ENCODE measurements around the gene SLC7A14.

Gene SLC7A14

DNA sequence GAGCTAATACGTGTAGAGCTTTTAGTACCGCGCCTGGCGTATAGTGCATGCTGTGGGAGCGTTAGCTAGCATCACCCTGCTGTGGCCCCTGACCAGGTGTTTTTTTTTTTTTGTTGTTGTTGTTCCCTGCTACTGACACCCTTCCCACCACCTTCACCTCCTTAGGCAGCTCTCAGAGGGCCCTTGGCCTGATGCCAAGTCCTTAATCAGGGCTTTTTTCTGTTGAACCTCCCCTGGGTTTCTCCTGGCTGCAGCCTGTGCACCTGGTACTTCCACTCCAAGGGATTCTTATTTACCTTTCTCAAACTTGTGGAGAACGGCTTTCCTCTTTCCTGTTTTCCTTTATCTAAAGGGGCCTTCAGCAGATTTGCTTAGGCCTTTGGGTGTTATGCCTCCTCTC lies 53.3 kb downstream of the SLC7A14 start:
- DNase-seq: no peak

DNA sequence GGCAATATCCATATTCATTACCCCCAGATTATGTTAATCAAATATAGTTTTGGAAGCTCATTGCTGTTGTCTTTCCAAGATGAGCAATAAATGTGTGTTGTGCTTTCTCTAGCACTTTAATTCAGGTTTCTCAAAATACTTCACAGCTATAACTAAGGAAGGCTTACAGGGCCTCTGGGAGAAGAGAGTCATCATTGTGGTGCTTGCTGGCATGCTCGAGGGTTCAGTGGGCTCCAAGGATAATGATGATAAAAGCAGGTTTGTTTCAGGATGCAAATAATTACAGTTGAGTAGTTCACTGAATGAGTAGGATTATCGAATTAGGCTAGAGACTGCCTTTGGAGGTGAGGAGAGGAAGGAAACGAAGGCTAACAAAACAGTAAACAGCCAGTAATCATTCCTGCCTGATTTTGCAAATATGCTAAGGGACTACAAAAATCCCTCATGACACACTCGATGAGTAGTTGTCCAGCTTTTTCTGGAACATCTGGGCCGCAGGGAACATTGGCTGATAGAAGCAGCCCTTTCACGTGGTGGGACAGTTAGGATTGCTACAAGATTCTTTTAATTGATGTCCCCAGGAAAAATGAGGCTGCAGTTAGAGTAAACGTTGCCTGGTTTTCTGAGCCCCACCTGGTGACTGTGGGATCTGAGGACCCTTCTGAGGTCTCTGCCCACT lies 54.1 kb downstream of the SLC7A14 start:
- DNase-seq: no peak

DNA sequence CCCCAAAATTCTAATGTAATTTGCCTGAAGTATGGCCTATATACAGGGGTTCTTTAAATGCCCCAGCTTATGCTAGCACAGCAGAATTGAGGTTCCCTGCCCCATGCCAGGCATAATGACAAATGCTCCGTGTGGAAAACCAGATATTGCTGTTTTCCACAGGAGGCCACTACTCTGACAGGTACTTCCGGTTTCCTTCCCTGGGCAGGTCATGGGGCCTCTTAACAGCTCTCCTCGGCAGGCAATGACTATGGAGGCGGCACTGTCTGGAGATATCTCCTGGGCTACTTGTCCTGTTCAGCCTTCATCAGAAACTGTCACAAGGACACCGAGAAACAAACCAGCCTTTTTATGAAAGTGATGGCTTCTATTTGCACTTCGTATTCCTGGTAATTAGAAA lies 54.8 kb downstream of the SLC7A14 start:
- DNase-seq: no peak

DNA sequence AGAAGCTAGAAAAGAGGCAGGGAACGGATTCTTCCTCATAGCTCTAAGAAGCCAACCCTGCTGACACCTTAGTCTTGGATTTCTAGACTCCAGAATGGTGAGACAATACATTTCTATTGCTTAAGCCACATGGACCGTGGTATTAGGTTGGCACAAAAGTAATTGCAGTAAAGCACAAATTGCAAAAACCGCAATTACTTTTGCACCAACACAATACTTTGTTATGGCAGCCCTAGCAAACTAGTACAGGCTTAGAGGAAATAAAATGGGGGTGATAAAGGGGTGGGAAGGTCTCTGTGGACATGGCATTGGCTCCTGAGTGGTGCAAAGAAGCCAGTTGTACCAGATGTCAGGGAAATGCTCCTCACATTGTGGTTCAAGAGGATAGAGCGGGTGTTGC lies 56.0 kb downstream of the SLC7A14 start:
- DNase-seq: no peak

GRCh38 chr3:170529346-170529745 lies 56.5 kb downstream of the SLC7A14 start:
- DNase-seq: no peak

GRCh38 chr3:170528726-170529125 lies 57.1 kb downstream of the SLC7A14 start:
- no peak for DNase-seq

DNA sequence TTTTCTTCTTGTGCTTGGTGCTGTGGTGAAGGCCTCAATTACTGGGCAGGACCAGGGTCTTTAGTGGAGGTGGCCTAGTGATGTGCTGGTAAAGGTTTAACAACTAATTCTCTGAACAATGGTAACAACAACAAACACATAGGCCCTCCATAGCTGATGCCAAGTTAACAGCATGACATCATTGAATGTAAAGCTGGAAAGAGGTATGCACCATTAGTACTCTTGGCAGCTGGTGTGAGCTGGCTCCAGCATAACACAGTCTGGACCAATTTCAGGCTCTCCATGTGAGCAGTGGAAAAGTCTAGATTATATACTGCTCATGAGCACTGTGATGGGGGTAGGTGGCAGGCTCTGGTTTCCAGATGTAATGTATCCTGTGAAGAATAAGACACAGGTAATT lies 61.8 kb downstream of the SLC7A14 start:
- DNase-seq: no peak

DNA sequence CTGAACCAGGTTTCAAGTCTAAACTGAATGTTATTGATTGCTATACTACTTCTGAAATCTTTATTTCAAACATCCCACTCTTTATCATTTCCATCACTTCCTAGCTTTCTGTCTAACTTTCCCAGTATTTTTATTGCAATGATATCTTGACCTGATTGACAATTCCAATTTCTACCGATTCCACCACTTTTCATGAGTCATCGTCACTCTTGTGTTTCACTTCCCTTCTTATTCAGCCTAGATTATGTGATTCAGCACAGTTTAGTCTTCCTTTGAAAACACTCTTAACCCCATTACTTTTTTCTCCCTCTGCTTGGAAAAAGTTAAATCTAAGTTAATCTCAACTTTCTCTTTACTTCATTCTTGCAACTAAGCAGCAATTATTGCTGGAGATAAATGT lies 62.6 kb downstream of the SLC7A14 start:
- DNase-seq: peak; percentile 43

DNA sequence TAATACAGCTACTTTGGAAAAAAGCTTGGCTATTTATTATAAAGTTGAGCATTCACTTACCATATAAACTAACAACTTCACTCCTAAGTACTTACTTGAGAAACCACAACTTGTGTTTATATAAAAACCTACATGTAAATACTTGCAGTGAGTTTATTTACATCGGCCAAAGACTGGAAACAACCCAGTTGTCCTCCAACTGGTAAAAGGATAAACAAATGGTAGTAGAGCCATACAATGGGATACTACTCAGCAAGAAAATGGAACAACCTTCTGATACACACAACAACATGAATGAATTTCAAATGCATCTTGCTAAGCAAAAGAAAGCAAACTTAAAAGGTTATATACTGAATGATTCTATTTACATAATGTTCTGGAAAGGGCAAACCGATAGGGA lies 63.7 kb downstream of the SLC7A14 start:
- no peak for DNase-seq

DNA sequence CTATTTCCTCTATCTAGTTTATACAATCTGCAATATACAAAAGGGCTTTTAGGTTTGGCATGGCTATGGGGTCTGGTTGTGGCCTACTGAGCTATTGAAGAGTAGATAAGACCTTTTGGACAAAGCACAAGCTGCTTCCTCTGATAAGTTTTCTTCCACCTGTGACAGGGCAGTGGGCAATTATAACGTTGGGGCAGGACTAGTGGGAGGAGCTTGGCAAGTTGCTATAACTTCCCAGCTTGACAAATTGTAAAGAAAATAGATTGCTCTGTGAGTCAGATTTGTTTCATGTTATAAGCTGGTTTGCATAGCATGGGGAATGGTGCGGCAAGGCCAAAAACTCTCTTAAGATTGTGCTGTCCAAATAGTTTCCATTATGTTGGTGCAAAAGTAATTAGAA lies 64.9 kb downstream of the SLC7A14 start:
- DNase-seq: no peak

DNA sequence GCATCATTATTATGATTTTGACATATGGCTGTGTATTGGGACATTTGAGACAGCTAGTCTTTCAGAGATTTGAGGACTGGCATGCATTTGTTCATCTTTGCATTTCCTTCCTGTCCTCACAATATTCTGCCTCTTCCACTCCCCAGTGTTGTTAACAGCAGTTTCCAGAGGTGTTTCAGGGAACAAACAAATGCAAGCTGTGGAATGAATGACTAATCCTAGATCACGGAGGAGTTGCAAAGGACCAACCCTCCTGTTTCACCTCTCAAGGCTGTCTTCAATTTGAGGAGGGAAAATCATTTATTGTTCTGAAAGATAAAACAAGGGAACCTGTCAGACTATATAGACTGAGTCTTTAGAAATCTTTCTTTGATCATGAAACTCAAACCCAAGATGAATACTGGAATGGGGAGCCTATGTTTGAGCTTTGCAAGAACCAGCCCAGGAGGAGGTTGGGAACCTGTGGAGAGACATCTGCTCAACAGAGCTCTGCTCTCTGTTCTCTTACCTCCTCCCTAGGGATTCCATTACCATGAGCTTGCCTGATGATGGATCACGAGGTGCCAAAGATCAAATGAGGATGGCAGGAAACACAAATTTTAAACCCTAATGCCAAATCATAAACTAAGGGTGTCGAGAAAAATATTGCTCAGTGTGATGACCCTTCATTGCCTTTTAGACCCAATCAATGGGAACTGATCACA lies 68.5 kb downstream of the SLC7A14 start:
- peak; percentile 37 for DNase-seq

- DNase-seq: no peak
These were observed 72.2 kb downstream of the SLC7A14 start for GRCh38 chr3:170513642-170514041.

DNA sequence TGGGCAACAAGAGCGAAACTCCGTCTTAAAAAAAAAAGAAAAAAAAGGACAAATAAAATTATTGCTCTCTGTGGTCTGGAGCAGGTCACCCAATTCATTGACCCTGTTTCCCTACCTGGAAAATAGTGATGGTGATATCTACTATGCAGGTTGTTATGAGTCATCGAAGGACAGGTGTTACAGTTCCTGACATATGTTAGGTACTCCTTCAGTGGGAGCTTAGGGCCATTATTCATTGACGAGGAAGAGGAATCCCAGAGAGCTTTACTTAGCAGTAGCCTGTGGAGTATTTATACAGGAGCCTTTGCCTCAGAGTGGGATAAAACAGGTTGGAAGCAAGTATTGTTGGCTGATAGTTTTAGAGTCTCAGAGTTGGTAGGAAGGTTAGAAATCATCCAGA lies 74.5 kb downstream of the SLC7A14 start:
- no peak for DNase-seq

DNA sequence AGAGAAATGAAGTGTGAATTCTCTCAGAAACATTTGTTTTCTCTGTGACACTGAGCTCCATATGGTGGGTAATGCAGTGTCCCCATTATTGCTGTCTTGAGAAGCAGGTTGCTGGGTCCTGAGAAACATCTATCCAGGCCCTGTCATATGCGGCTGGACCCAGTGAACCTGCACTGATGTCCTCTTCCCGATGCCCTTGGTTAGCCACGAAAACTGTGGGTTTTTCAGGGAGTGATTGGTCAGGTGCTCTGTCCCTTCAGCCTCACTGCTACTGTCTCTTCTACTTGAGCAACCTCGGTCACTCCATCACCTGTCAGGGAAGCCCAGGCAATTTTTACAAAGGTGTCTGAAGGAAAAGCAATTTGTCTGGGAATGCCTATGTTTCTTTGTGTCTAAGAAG lies 77.0 kb downstream of the SLC7A14 start:
- DNase-seq: no peak

DNA sequence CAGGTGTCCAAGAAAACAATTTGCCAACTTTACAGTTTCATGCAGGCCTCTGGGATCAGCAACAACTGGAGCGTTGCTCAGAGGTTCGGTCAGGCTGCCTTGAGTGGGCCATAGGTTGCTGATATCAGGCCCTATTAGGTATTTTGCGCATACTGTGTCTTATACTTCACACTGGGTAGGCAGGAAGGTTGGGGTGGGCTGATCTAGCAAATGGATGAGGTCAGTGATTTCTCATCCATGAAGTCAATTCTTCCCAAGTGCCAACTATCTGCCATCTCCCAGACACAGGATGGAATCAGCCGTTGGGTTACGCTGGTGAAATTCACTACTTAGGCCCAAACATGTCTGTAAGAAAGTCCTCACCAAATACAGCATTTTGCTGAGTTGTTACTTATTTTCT lies 77.6 kb downstream of the SLC7A14 start:
- DNase-seq: no peak

DNA sequence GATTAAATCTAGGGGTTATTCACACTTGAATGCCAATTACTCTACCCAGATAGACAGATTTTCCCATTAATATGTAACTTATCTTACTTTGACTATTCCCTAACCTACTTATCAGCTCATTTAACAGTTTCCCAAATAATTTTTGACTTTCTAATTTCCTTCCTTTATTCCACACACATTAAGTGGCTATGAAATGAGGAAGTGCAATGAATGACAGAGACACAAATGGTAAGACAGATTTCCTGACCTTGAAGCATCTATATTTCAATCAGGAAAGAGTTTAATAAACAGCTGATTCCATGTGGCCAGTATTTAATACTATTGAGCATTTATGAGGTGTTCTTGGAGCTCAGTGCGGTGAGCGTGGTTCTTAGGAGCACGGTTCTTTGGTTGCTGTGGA lies 78.8 kb downstream of the SLC7A14 start:
- no peak for DNase-seq

- peak; percentile 56 for DNase-seq
These were observed 79.3 kb downstream of the SLC7A14 start for GRCh38 chr3:170506556-170506955.

GRCh38 chr3:170502297-170502696 lies 83.6 kb downstream of the SLC7A14 start:
- no peak for DNase-seq

DNA sequence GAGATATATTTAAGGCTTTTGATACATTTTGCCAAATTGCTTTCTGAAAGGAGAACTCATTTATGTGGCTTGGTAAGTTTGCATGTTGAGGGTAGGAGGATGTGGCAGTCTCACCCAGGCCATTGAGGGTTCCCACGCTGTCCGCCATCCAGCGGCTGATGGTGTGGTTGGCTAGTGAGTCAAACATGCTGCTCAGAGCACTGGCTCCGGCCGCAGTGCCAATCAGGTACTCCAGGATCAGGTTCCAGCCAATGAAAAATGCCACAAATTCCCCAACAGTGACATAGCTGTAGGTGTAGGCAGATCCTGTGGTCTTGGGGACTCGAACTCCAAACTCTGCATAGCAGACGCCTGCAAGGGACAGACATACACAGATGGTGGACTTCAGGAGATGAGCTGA lies 84.9 kb downstream of the SLC7A14 start:
- no peak for DNase-seq

DNA sequence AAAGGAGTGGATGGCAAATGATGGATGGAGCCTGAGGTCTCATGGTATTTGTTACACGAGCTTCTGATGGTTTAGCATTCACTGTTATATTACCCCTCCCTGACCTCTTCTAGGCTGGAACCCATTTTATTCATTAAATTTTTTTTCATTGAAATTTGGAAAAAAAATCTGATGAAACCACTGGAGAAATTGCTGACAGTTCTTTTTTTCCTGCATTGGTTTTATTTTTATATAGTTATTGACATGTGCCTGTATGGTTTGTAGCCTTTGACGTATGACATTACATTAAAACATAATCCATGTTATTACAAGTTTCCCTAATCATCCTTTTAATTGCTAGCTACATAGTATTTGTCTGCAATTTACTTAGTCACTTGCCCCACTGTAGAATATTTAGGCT lies 85.4 kb downstream of the SLC7A14 start:
- DNase-seq: no peak

- peak; percentile 66 for DNase-seq
These were observed 86.2 kb downstream of the SLC7A14 start for GRCh38 chr3:170499562-170500156.

- DNase-seq: no peak
These were observed 88.4 kb downstream of the SLC7A14 start for GRCh38 chr3:170497207-170498095.

- no peak for DNase-seq
These were observed 89.1 kb downstream of the SLC7A14 start for GRCh38 chr3:170496868-170497140.
